GM19025 (cell line): ENCODE data around the gene IL12RB2.
A peak's percentile ranks its signal among the peaks of the same experiment; 100 is the strongest.

Experiments
- ATAC-seq: cut with Tn5 transposase; IDR thresholded peaks from one replicate; pipeline ENCODE4 v1.9.1; 2021; ENCODE audit warnings: mild to moderate bottlenecking, low read depth, moderate library complexity; ENCODE audit not compliant: unreplicated experiment

The IL12RB2 gene, protein sequence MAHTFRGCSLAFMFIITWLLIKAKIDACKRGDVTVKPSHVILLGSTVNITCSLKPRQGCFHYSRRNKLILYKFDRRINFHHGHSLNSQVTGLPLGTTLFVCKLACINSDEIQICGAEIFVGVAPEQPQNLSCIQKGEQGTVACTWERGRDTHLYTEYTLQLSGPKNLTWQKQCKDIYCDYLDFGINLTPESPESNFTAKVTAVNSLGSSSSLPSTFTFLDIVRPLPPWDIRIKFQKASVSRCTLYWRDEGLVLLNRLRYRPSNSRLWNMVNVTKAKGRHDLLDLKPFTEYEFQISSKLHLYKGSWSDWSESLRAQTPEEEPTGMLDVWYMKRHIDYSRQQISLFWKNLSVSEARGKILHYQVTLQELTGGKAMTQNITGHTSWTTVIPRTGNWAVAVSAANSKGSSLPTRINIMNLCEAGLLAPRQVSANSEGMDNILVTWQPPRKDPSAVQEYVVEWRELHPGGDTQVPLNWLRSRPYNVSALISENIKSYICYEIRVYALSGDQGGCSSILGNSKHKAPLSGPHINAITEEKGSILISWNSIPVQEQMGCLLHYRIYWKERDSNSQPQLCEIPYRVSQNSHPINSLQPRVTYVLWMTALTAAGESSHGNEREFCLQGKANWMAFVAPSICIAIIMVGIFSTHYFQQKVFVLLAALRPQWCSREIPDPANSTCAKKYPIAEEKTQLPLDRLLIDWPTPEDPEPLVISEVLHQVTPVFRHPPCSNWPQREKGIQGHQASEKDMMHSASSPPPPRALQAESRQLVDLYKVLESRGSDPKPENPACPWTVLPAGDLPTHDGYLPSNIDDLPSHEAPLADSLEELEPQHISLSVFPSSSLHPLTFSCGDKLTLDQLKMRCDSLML

DNA sequence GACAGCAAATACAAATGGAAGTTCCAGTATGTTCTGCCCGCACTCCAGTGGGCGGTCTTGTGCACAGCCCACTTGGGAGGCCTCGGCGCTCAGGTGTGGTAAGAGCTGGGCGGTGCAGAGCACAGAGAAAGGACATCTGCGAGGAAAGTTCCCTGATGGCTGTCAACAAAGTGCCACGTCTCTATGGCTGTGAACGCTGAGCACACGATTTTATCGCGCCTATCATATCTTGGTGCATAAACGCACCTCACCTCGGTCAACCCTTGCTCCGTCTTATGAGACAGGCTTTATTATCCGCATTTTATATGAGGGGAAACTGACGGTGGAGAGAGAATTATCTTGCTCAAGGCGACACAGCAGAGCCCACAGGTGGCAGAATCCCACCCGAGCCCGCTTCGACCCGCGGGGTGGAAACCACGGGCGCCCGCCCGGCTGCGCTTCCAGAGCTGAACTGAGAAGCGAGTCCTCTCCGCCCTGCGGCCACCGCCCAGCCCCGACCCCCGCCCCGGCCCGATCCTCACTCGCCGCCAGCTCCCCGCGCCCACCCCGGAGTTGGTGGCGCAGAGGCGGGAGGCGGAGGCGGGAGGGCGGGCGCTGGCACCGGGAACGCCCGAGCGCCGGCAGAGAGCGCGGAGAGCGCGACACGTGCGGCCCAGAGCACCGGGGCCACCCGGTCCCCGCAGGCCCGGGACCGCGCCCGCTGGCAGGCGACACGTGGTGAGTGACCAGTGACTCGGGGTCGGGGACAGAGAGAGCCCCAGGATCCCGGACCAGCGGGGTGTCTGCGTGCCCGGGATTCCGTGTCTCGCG lies at the start of gene IL12RB2:
Gene IL12RB2, plus strand, starts transcription at position 623 of the 810 bp plus-strand sequence. CDS start 12,496 bp downstream, outside the sequence.
- no peak for ATAC-seq

DNA sequence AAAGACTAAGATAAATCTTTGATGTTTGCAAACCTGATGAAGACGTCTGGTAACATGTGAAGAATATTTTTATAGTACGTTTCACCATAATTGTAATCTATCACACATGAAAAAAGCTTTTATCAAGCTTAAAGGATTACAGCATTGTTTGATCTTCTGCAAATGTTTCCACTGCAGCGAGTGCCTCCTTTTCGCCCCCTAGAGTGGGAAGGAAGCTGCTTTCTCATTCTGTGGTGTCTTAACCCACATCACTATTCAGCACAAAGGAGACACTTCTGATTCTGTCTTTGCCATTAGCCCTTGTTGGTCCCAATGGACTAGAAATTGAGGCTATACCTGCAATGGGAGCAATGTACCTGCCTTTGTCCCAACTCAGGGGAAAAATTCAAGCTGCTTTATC lies 46.0 kb upstream of the IL12RB2 start:
- ATAC-seq = no peak

DNA sequence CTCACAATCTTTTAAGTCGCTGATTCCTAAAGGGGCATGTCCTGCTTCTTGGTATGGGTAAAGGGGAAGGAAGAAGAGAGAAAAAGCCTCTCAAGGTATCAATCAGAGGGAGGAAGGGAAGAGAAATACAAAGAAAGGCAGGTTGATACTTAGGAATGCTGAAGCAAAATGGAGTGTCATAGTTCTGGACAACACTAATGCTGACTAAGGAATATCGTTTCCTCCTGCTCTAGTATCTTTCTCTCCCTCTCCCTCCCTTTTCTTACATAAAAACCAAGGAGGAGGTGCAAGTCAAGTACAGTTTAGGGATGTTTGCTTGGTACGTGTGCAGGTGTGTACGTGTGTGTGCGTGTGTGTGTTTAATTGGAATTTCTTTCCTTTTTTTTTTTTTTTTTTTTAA lies 44.9 kb upstream of the IL12RB2 start:
- no peak for ATAC-seq

DNA sequence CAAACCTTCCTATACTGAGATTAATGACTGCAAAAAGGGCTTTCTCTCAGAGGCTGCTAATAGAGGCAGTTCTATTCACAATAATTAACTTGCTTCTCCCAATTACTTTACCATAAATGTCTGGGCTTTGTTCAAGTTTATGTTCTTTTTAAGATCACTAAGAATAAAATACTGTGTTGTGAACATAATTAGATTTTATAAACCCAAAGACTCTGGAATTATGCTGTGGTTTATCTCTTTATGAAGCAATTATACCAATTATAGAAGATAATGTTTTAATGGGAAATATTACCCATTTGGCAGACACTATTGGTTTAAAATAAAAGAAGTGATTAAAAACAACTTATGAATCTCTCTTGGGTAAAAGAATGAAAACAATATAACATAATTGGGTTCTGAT lies 43.5 kb upstream of the IL12RB2 start:
- no peak for ATAC-seq

GRCh38 chr1:67264899-67265298 lies 42.8 kb upstream of the IL12RB2 start:
- ATAC-seq = no peak

DNA sequence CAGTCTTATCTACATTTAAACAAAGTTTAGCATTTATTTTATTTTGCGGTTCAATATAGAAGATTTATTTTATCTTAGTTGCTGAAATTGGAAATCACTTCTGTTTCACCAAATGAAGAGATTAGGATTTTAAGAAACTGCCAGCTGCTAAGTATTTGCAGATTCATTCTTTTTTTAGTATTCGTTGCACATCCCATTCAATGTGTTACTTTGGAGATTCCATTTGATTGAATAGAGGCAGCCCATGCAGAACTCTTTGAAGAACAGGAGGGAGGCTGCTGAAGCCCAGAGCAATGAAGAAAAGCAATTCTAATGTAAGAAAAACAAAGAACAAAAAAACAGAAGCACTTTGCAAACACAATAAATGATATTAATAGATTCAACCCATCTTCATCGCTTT lies 38.6 kb upstream of the IL12RB2 start:
- ATAC-seq = no peak

GRCh38 chr1:67270541-67270940 lies 37.1 kb upstream of the IL12RB2 start:
- ATAC-seq = no peak

- ATAC-seq = no peak
These were observed 34.1 kb upstream of the IL12RB2 start for GRCh38 chr1:67273591-67273990.

DNA sequence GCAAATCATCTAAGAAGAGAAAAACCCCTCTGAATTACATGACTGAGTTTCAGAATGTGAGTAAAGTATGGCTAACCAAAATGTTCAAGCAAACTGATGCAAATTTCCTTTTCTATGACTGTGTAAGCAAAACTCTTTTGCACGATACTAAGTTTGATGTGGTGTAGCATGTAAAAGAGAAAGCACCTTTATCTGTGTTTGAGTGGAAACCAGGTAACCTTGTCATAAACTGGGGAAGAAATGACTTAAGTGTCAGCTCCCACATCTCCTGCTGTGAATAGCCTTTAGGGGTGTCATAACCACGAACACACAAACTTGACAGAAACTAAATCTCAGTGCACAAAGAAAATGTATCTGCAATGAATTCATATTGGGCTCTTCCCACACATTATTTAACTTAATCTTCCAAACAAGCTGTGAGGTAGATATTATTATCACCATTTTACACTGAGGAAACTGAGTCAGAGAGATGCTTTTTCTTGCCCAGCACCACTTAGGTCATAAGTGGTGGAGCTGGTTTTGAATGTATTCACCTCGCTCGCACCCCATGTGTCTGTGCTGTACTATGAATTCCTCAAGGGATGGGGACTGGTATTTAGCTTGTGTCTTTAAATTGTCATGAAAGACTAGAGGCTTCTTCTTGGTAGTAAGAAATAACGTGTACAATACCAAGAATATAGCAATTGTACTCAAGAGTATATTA lies 32.9 kb upstream of the IL12RB2 start:
- peak; percentile 68 for ATAC-seq

DNA sequence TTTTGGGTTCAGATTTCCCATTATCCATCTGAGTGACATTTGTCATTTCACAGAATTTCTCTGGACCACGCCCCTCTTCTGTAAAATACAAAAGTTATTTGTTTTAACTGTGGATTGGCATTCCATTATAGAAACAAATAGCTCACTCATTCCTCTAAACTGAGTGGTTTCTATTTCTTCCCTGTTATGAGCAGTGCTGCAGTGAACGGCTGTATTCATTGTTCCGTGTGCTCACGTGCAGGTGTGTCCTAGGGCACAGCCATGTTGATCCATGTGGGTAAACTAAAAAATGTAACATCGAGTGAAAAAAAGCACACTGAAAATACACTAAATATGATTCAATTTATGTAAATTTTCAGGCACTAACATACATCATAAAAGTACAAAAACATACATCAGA lies 27.0 kb upstream of the IL12RB2 start:
- ATAC-seq = no peak

- no peak for ATAC-seq
These were observed 26.4 kb upstream of the IL12RB2 start for GRCh38 chr1:67281244-67281643.

- ATAC-seq = no peak
These were observed 21.7 kb upstream of the IL12RB2 start for GRCh38 chr1:67285780-67286488.

DNA sequence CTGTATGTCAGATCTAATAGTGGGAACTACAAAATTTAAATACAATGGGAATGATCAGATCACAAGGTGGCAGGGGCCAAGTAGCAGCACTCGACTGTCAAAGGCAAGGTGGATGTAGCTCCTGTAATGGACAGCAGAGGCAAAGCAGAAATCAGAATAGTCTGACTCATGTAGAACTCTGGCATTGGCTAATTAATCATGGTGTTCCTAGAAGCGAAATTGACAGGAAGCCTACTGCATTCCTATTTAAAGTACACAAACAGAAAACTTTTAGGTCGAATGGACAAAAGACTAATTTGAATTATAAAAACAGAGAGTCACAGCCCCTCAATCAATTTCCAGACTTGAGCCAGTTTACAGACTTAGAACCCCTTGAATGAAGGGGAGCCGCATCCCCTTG lies 17.4 kb upstream of the IL12RB2 start:
- ATAC-seq = no peak

DNA sequence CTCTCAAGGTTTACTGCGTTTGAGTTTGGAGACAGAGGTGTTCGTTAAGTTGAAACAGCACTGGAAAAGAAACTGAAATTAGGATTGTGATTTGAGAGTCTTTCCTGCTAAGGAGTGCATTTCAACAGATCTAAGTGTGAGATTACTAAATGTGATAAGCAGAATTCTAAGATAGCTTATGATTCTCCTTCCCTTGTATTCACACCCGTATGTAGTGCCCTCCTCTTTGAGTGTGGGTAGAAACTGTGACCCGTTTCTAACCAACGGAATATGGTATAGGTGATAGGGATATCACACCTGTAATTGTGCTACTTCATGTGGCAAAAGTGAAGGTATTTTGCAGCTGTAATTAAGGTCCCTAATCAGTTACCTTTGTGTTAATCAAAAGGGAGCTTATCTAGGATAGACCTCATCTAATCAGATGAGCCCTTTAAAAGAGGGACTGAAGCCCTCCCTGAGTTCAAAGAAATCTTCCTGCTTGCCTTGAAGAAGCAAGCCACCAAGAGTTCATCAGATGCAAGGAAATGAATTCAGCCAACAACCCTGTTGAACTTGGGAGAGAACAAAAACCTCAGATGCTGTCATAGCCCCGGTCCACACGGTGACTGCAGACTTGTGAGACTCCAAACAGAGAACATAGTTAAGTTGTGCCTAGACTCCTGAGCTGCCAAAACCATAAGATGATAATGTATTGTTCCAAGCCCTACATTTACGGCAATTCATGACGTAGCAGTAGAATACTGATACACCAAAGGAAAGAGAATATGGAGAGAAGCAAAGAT lies 12.6 kb upstream of the IL12RB2 start:
- ATAC-seq = no peak

DNA sequence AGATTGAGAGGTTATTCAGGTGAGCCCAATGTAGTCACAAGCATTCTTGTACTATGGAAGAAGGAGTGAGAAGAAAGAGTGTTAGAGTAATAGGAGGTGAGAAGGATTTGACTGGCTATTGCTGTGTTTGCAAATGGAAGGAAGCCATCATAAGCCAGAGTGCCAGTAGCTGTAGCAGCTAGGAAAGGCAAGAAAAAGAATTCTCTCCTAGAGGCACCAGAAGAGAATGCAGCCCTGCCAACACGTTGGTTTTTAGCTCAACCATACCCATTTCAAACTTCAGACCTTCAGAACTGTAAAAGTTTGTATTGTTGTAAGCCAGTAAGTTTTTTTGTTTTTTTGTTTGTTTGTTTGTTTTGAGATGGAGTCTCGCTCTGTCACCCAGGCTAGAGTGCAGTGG lies 8.9 kb upstream of the IL12RB2 start:
- ATAC-seq = no peak

GRCh38 chr1:67299296-67299695 lies 8.4 kb upstream of the IL12RB2 start:
- ATAC-seq = no peak

GRCh38 chr1:67300561-67300960 lies 7.1 kb upstream of the IL12RB2 start:
- ATAC-seq = no peak

DNA sequence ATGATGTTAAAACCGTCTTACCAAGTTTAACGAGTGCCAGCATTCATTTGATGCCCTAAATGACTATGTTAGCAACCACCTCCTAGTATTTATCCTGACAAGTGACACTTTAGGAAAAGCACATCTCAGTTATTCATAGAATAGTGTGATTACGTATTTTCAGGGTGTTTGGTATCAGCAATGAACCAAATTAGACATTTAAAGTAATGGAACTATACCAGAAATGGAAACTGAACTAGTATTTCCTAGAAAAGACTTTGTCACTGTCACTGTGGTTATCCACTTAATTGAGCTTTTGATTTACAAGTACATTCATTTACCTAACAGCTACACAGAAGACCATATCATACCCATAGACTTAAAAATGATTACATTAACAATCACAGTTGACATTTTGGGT lies 3.6 kb upstream of the IL12RB2 start:
- ATAC-seq = no peak

DNA sequence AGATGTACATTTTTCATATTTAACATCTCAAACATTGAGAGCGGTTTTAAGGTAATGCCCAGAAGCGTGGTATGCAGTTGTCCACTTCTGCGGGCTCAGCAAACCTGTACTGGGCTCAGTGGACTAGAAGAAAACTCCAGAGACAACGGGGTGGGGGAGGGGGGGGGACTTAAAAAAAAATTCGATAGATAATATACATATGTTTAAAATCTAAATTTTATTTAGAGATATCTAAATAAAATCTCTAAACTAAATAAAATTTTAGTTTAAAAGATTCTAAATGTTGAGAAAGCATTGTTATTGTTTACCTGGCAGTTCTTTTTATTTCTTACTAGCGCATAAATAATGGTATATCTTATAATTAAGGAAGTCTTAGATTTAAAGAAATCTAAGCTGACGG lies 1.1 kb upstream of the IL12RB2 start:
- ATAC-seq = no peak
